GM23248 (cell line): ENCODE measurements around the gene FAM163B. TPM values are rescaled to one million over a fixed set of nuclear protein-coding genes. Genes with fewer than 3 reads are reported as not detected.

Experiments
- DNase-seq: peaks from one replicate; pipeline ENCODE4 v3.0.0-alpha.2; 2015
- H2AFZ ChIP-seq: fragments of 200-600 bp; sonication (generic); 2 replicates; pipeline ENCODE4 v1.6.1; 2016; ENCODE audit warnings: antibody characterized with exemption
- H3F3A ChIP-seq: fragments of 200-600 bp; sonication (generic); 2 replicates; pipeline ENCODE4 v1.6.1; 2016; ENCODE audit warnings: mild to moderate bottlenecking, antibody characterized with exemption, mixed run types; ENCODE audit not compliant: insufficient read depth
- H3K27ac ChIP-seq: fragments of 200-600 bp; sonication (generic); 2 replicates; pipeline ENCODE4 v1.5.1; 2016; ENCODE audit warnings: mild to moderate bottlenecking
- H3K27me3 ChIP-seq: fragments of 200-600 bp; sonication (generic); replicated peaks from 2 replicates; pipeline ENCODE4 v1.6.1; 2016; ENCODE audit warnings: mild to moderate bottlenecking; ENCODE audit not compliant: insufficient read depth
- H3K36me3 ChIP-seq: fragments of 200-600 bp; sonication (generic); 2 replicates; pipeline ENCODE4 v1.6.1; 2016; ENCODE audit warnings: low read depth, mild to moderate bottlenecking
- H3K4me1 ChIP-seq: fragments of 200-600 bp; sonication (generic); 2 replicates; pipeline ENCODE4 v1.6.1; 2016; ENCODE audit warnings: mild to moderate bottlenecking; ENCODE audit not compliant: insufficient read depth
- H3K4me2 ChIP-seq: fragments of 200-600 bp; sonication (generic); one replicate; pipeline ENCODE4 v1.6.1; 2016; ENCODE audit warnings: mild to moderate bottlenecking; ENCODE audit not compliant: unreplicated experiment
- H3K4me3 ChIP-seq: fragments of 200-600 bp; sonication (generic); 2 replicates; pipeline ENCODE4 v1.5.1; 2016; ENCODE audit warnings: mild to moderate bottlenecking
- H3K79me2 ChIP-seq: fragments of 200-600 bp; sonication (generic); 2 replicates; pipeline ENCODE4 v1.6.1; 2016; ENCODE audit warnings: mild to moderate bottlenecking; ENCODE audit not compliant: insufficient read depth
- H3K9ac ChIP-seq: fragments of 200-600 bp; sonication (generic); 2 replicates; pipeline ENCODE4 v1.6.1; 2016; ENCODE audit warnings: mild to moderate bottlenecking
- H3K9me2 ChIP-seq: fragments of 200-600 bp; sonication (generic); 2 replicates; pipeline ENCODE4 v1.6.1; 2016; ENCODE audit warnings: mixed run types, mild to moderate bottlenecking, moderate library complexity; ENCODE audit not compliant: insufficient read depth
- H3K9me3 ChIP-seq: fragments of 200-600 bp; sonication (generic); one replicate; pipeline ENCODE4 v1.6.1; 2017; ENCODE audit warnings: low read depth
- H4K20me1 ChIP-seq: fragments of 200-600 bp; sonication (generic); 2 replicates; pipeline ENCODE4 v1.6.0; 2016; ENCODE audit not compliant: insufficient read depth
- EZH2 ChIP-seq: fragments of 200-600 bp; sonication (generic); IDR thresholded peaks from 2 replicates; pipeline ENCODE4 v1.6.1; 2018; ENCODE audit warnings: antibody characterized with exemption, mild to moderate bottlenecking; ENCODE audit not compliant: insufficient read depth, poor library complexity, severe bottlenecking
- EZH2phosphoT487 ChIP-seq: fragments of 200-600 bp; sonication (generic); IDR thresholded peaks from 2 replicates; pipeline ENCODE4 v1.6.1; 2018; ENCODE audit warnings: antibody characterized with exemption, moderate library complexity, mild to moderate bottlenecking, low read depth; ENCODE audit not compliant: insufficient read depth
- WGBS, 2 experiments: methylation state at CpG; one replicate each; pipeline ENCODE4 v1.1.6; 2015 to 2017; ENCODE audit warnings: low lambda C conversion rate in 2 of 2, low coverage in 1 of 2; ENCODE audit errors: missing lambda C conversion rate in 2 of 2; 5-methylcytosine and 5-hydroxymethylcytosine counted together
- in situ Hi-C: fragments of 300-500 bp; cut with MboI; formaldehyde crosslinking; loops from 2 replicates; pipeline ENCODE4 v1.15.0; 2020
- polyA plus RNA-seq: library from polyadenylated mRNA; unstranded; fragments of >200 nt; fragmentation: Nextera tagmentation; extraction: Ambion mirVana; gene quantifications from 2 replicates; pipeline ENCODE4 v1.2.1, GENCODE V29; 2016
- total RNA-seq: library from RNA; depleted of rRNA; stranded (reverse); fragments of >200 nt; shearing (Covaris generic); gene quantifications from 2 replicates; pipeline ENCODE4 v1.2.3, GENCODE V29; 2014

Gene FAM163B
- total and polyA plus RNA-seq, 2 experiments from 2014 or later, result not detected

DNA sequence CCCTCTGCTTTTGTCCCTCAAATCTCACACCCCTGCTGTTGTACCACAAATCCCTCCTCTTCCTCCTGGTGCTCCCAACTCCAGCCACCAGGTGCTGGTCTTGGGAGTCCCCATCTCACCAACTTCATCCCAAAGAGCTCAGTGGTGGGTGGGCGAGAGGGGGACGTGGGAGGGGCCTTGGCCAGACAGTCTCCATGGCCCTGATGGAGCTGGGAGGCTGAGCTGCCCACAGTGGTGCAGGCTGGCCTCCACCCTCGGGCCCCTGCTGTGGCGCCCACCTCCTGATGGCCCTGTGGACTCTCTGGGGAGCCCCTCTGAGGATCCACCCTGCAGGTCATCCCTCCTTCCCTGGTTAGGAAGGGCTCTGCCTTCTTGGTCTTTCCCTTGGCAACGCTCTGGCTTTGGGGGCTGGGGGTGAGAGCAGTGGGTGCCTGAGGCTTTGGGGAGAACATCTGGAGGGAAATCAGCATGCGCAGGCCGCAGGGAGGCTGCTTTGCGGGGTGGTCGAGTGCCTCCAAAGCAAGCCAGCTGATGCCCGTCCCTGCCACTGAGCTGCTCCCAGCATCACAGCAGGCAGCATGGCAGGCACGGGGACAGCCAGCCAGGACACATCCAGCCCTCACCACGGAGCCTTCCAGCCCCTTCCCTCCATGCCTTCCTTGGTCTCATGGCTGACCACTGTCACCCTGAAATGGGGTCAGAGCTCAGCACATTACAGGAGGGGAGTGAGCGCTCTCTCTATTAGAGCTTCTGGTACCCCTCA lies 7.6 kb upstream of the FAM163B start:
- H3K27ac ChIP-seq, result no peak overlapping the region
- H3K9ac ChIP-seq, result no peak overlapping the region
- H3K9me2 ChIP-seq, result no peaks in the 10 kb centered on the region
- no peaks in the 10 kb centered on the region for H3F3A ChIP-seq
- no peaks in the 10 kb centered on the region for H3K36me3 ChIP-seq
- WGBS, 2 experiments, result 46% methylated on average over 13 of the region's 13 CpGs
- TF ChIP-seq EZH2phosphoT487 (no peak), EZH2 (no peak)
- no peak overlapping the region for H3K4me3 ChIP-seq
- H3K27me3 ChIP-seq, result peaks cover 60% of the 10 kb centered on the region
- no peak for DNase-seq
- H3K4me1 ChIP-seq, result no peaks in the 10 kb centered on the region
- H4K20me1 ChIP-seq, result no peaks in the 10 kb centered on the region
- no peaks in the 10 kb centered on the region for H3K79me2 ChIP-seq
- in situ Hi-C loops, result no loop called here
- H2AFZ ChIP-seq, result no peak overlapping the region
- no peaks in the 10 kb centered on the region for H3K9me3 ChIP-seq
- H3K4me2 ChIP-seq, result no peak overlapping the region

DNA sequence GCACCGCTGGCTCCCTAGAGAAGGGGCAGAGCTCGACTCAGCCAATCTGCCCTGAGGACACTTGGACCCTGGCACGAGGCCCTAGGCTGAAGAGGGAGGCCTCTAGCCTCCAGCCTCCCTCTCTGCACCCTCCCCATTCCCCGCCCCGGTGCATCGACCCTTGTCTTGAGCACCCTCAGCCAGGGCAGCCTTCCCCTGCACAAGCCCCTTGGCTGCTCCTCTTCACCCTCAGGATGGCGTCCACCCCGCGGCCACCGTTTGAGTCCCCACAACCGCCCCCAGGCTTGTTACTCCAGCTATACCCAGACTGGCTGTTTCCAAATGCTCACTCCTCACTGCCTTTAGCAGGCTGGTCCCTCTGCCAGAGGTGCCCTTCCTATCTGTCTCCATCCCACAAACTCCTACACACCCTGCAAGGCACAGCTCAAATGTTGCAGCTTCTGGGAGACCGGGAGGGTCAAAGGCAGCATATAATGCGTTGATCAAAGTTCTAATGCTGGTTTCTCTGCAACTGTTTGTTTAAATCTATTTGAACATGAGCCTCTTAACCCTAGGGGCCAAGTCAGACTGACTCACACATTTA lies 6.5 kb upstream of the FAM163B start:
- no peaks in the 10 kb centered on the region for H3K9me3 ChIP-seq
- TF ChIP-seq EZH2 (no peak), EZH2phosphoT487 (no peak)
- 53 to 57% methylated on average over 10 to 13 of the region's 13 CpGs for WGBS, 2 experiments
- no peaks in the 10 kb centered on the region for H4K20me1 ChIP-seq
- H3K9me2 ChIP-seq, result no peaks in the 10 kb centered on the region
- H3K9ac ChIP-seq, result no peak overlapping the region
- in situ Hi-C loops, result no loop called here
- peaks cover 56% of the 10 kb centered on the region for H3K27me3 ChIP-seq
- H3K4me2 ChIP-seq, result no peak overlapping the region
- H3K36me3 ChIP-seq, result no peaks in the 10 kb centered on the region
- H2AFZ ChIP-seq, result no peak overlapping the region
- DNase-seq, result no peak
- no peak overlapping the region for H3K4me3 ChIP-seq
- H3F3A ChIP-seq, result no peaks in the 10 kb centered on the region
- no peaks in the 10 kb centered on the region for H3K4me1 ChIP-seq
- no peak overlapping the region for H3K27ac ChIP-seq
- no peaks in the 10 kb centered on the region for H3K79me2 ChIP-seq

- H3K27me3 ChIP-seq, result peaks cover 55% of the 10 kb centered on the region
These were observed 6.0 kb upstream of the FAM163B start for GRCh38 chr9:133615186-133615585.

DNA sequence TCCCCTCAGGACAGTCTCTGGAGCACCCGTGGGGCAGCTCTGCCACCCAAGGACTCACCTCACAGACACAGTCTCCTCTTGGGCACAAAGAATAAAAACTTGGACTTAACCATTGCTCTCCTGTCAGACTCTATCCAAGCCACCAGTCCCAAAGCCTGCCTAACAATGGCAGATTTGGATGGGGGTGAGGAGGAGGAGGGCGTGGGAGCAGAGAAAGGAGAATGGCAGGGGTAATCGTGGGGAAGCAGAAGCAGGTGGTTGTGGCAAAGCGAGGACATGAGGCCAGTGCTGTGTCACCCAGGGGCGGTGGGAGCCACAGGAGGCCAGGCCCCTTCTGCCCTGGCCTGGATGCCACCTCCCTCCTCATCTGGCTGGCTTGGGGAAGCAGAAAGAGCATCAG lies 5.5 kb upstream of the FAM163B start:
- no peaks in the 10 kb centered on the region for H4K20me1 ChIP-seq
- H3K79me2 ChIP-seq, result no peaks in the 10 kb centered on the region
- H3K9ac ChIP-seq, result no peak overlapping the region
- H3K9me2 ChIP-seq, result no peaks in the 10 kb centered on the region
- 26 to 27% methylated on average over 3 to 5 of the region's 5 CpGs for WGBS, 2 experiments
- no peaks in the 10 kb centered on the region for H3K4me1 ChIP-seq
- no peak overlapping the region for H3K4me2 ChIP-seq
- H3K27ac ChIP-seq, result no peak overlapping the region
- no peaks in the 10 kb centered on the region for H3F3A ChIP-seq
- in situ Hi-C loops, result no loop called here
- TF ChIP-seq EZH2phosphoT487 (no peak), EZH2 (no peak)
- H3K4me3 ChIP-seq, result no peak overlapping the region
- peaks cover 55% of the 10 kb centered on the region for H3K27me3 ChIP-seq
- H2AFZ ChIP-seq, result no peak overlapping the region
- H3K36me3 ChIP-seq, result no peaks in the 10 kb centered on the region
- DNase-seq, result no peak
- no peaks in the 10 kb centered on the region for H3K9me3 ChIP-seq

More at GRCh38 chr9:133615186-133615585, 6.0 kb upstream of the FAM163B start:
- TF ChIP-seq EZH2phosphoT487, result no peak
- no peak for TF ChIP-seq EZH2
- Histone ChIP-seq H3K4me3 (no peak overlapping the region), H3K4me2 (no peak overlapping the region), H3K9ac (no peak overlapping the region), H2AFZ (no peak overlapping the region), H3F3A (no peaks in the 10 kb centered on the region), H3K9me2 (no peaks in the 10 kb centered on the region), H4K20me1 (no peaks in the 10 kb centered on the region), H3K27ac (no peak overlapping the region), H3K79me2 (no peaks in the 10 kb centered on the region), H3K4me1 (no peaks in the 10 kb centered on the region), H3K36me3 (no peaks in the 10 kb centered on the region), H3K9me3 (no peaks in the 10 kb centered on the region)
- no peak for DNase-seq
- in situ Hi-C loops, result no loop called here
- WGBS, 2 experiments, result 31 to 33% methylated on average over 15 to 16 of the region's 16 CpGs
